NCI-H1092 (cell line): ENCODE data around the gene DDX39A.
"Not testable (repeated sequence)": the region's sequence is repeated elsewhere in the genome, so short reads cannot be mapped to it uniquely, and the experiment has no call there.

ENCODE experiments used
- DNase-seq: peaks from one replicate; lab custom pipeline; 2025; lab: John Stamatoyannopoulos, UW

The DDX39A gene

DNA sequence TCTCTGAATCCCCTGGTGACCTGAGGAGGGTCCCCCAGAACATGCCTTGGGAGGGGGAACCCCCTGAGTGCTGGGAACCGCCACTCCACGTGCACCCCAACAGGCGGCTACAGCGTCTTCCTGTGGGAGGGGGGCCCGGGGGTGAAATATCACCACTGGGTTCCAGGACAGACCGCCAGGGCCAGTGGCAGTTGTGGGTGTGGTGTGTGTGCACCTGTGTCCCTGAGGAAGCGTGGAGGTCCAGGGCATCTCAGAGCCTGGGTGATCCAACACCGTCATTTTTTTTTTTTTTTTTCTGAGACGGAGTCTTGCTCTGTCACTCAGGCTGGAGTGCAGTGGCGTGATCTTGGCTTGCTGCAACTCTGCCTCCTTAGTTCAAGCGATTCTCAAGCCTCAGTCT, 33.6 kb downstream of the DDX39A start:
- no peak for DNase-seq

- no peak for DNase-seq
Observed at GRCh38 chr19:14383661-14384555, 35.2 kb downstream of the DDX39A start.

- no peak for DNase-seq
Observed at GRCh38 chr19:14381689-14382474, 37.3 kb downstream of the DDX39A start.

DNA sequence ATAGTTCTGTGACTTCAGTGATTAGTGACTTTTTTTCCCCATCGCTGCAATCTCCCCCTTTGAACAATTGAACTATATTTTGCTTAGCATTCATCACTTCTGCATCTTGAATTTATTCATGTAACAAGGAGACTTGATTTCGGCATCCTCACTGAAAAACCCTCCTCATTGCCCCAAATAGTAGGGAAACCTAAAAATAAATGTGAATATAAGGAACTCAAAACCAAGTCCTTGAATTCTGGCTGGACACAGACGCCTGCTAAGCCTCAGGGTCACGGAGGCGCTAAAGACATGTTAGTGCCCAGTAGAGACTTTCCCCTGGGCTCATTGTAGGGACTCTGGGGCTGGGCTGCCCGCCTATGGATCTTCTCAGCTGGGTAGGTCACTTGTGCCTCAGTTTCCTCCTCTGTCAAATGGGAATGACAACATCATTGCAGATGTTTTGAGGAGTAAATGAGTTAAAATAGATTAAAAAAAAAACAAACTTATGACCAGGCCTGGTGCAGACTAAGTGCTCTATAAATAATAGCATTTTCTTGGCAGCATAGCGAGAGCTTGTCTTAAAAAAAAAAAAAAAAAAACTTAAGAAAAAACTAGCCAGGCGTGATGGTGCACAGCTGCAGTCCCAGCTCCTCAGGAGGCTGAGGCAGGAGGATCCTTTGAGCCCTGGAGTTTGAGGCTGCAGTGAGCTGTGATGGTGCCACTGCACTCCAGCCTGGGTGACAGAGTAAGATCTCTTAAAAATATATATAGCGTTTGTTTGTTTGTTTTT, 39.7 kb downstream of the DDX39A start:
- no peak for DNase-seq

GRCh38 chr19:14378890-14379289, 40.3 kb downstream of the DDX39A start:
- no peak for DNase-seq

- no peak for DNase-seq
Observed at GRCh38 chr19:14377883-14378328, 41.2 kb downstream of the DDX39A start.

- no peak for DNase-seq
Observed at GRCh38 chr19:14375582-14376291, 43.4 kb downstream of the DDX39A start.

- no peak for DNase-seq
Observed at GRCh38 chr19:14375055-14375581, 44.0 kb downstream of the DDX39A start.

DNA sequence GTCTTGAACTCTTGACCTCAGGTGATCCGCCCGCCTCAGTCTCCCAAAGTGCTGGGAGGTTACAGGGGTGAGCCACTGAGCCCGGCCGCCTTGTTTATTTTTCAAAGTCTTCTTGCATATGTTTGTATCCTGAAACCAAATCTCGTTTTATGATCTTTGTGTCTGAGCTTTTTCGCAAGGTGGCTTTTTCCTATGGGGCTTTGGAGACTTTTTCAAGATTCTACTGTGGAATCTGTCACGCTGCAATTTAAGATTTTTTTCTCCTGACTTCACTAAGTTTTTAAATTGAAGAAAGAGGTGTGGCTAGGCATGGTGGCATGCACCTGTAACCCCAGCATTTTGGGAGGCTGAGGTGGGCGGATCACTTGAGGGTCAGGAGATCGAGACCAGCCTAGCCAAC, 44.8 kb downstream of the DDX39A start:
- not testable (repeated sequence) for DNase-seq

GRCh38 chr19:14372384-14373077, 46.6 kb downstream of the DDX39A start:
- not testable (repeated sequence) for DNase-seq

DNA sequence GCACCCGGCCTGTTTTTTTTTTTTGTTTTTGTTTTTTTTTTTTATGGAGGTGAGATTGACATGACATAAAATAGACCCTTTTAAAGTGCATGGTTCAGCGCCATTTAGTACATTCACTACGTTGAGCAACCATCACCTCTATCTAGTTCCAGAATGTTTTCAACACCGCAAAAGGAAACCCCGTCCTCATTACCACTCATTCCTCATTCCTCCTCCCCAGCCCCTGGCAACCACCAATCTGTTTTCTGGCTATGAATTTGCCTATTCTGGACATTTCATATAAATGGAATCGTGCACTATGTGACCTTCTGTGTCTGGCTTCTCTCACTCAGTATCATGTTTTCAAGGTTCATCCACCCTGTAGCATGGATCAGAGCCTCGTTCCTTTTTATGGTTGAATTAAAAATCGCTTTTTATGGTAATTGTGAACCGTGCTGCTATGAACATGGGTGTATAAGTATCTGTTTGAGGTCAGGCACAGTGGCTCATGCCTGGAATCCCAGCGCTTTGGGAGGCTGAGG, 47.8 kb downstream of the DDX39A start:
- DNase-seq, result no peak

DNA sequence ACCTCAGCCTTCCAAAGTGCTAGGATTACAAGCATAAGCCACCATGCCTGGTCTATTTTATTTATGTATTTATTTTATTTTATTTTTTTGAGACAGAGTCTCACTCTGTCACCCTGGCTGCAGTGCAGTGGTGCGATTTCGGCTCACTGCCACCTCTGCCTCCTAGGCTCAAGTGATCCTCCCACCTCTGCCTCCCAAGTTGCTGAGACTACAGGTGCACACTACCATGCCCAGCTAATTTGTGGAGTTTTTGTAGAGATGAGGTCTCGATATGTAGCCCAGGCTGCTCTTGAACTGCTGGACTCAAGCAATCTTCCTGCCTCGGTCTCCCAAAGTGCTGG, 48.2 kb downstream of the DDX39A start:
- no peak for DNase-seq

GRCh38 chr19:14370169-14370939, 48.8 kb downstream of the DDX39A start:
- DNase-seq, result no peak

GRCh38 chr19:14369399-14370168, 49.6 kb downstream of the DDX39A start:
- DNase-seq, result no peak

GRCh38 chr19:14368011-14368513, 51.1 kb downstream of the DDX39A start:
- DNase-seq, result no peak

GRCh38 chr19:14367016-14367415, 52.1 kb downstream of the DDX39A start:
- DNase-seq, result no peak

DNA sequence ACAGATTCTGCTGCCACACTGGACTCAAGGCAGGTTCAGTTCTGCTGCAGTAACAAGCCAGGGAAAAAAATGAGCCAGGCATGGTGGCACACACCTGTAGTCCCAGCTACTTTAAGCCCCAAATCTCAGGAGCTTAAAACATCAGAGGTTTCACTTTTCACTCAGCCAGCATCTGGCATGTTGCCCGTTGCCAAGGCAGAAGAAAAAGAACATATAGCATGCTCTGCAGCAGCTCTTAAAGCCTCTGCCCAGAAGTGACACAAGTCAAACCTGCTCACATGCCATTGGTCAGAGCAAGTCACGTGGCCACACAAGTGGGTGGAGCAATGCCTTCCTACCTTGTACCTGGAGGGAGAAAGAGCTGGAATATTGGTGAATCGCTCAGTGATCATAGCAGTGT, 52.6 kb downstream of the DDX39A start:
- DNase-seq, result peak; percentile 58

- DNase-seq, result not testable (repeated sequence)
Observed at GRCh38 chr19:14364098-14364443, 55.1 kb downstream of the DDX39A start.
